NCI-H1092 treated with DMSO at 0.1 percent for 48 hours (cell line): ENCODE results near the gene FAM149A.

ENCODE experiments used
- DNase-seq: peaks from one replicate; lab custom pipeline; 2025; lab: John Stamatoyannopoulos, UW

The FAM149A gene

GRCh38 chr4:186105647-186106321 lies 1.3 kb downstream of the FAM149A start:
- DNase-seq: no peak

GRCh38 chr4:186107947-186108346 lies 3.4 kb downstream of the FAM149A start:
- no peak for DNase-seq

- DNase-seq: no peak
These were observed 3.9 kb downstream of the FAM149A start for GRCh38 chr4:186108391-186108790.

DNA sequence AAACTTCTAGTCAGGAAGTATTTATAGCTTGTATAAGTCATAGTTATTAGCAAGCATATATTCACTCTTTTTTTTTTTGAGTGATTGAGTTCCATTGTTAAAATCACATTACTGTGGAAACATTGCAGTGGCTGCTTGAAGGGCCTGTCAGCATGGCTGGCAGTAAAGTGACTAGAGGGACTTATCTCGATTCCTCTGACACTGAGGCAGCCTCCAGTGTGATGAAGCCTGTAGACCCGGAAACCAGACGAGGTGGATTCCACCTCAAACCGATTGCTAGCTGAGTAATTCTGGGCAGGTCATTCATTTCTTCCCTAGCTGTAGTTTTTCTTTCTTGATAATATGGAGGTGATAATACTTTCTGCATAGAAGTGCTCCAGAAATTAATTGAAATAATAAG lies 4.7 kb downstream of the FAM149A start:
- no peak for DNase-seq

DNA sequence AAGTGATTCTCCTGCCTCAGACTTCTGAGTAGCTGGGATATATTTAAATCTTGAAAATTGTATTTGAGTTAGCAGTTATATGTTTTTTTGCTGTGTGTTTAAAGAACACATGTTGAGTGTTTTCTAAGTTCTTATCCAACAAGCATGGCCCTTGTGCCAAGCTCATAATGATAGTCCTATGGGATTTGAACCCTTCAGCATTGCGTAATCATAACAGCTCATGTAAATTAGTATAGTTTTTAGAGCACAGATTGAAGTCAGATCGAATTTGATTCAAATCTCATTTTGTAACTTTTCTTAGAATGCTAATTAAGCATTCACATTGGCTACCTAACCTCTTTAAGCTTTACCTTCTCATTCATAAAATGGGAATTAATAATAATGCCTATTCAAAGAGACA lies 12.2 kb downstream of the FAM149A start:
- no peak for DNase-seq

DNA sequence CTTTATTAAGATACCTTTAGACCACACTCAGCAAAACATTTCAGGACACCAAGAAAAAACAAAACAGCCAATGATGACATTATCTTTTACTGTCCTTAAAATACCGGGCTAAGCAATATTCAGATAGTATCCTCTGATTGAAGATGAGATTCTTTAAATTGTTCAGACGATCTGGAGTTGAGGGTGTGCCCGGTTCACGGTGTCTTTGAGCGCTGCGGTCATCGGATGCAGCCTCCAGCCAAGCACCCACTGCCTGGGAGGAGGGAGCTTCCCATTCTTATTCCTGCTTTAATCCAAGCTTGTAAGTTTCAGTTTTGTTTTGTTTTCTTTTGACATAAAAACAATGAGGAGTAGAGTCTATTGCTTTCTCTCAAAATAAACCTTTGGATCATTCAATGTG lies 14.1 kb downstream of the FAM149A start:
- DNase-seq: no peak

GRCh38 chr4:186121057-186121456 lies 16.6 kb downstream of the FAM149A start:
- DNase-seq: no peak

- no peak for DNase-seq
These were observed 24.3 kb downstream of the FAM149A start for GRCh38 chr4:186128842-186129241.

DNA sequence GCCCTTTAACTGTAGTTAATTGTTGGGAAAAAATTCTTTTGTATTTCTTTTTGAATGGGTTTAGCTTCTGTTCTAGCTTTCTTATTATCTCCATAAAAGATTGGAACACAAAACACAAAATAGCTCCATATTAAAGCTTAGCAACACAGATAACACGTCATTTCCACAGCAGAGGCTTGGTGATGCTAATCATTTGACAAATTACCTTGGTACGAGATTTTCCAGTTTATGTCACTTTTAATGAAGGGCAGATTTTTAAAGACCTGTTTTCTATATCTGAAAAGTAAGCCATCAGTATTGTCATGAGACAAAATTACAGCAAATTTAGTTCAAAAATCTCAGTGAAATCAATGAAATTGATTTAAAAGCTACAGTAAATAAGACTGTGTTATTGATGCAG lies 27.4 kb downstream of the FAM149A start:
- no peak for DNase-seq

DNA sequence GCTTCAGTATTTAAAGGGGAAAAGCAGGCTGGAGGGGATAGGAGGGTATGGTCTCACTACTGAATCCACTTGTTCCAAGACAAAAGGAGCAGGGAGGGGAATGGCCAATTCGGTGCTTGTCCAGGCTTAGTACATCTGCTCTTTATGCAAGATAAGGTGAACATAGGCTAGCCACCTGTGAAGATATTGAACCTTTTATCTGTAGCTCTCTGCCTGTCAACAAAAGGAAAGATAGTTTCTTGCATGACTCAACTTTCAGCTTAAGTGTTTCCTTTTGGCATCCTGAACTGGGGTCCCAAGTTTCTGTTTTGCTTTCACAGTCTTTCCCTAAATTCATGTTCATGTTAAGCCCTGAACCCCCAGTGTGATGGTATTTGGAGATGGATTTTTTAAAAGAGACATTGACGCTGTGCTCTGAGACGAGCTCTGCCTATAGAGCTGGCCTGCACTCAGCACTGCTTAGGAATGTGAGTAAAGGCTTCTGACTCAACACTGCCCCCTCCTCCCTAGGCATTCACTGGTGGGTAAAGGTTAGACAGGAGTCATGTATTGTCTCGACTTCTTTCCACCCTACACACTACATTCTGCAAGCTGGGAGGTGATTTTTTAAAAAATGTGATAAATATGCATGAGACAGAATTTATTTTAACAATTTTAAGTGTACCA lies 28.2 kb downstream of the FAM149A start:
- DNase-seq: no peak

DNA sequence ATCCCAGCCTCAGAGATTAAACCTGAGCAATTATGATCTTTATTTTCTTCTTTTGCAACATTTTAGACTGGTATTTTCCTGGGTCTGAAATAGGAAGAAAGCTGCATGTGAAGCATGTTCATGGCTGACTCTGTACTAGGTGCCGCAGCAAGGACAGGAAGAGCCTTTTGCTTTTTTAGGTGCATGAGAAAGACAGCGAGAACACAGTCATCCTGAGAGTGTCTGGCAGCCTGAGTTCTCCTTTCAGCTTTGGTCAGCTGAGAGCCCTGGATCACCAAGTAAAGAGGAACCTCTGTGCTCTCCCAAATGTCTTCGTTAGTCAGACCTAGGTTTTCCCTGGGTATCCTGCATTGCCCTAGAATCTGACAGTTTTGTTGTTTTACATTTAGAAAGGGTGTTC lies 29.8 kb downstream of the FAM149A start:
- DNase-seq: no peak

DNA sequence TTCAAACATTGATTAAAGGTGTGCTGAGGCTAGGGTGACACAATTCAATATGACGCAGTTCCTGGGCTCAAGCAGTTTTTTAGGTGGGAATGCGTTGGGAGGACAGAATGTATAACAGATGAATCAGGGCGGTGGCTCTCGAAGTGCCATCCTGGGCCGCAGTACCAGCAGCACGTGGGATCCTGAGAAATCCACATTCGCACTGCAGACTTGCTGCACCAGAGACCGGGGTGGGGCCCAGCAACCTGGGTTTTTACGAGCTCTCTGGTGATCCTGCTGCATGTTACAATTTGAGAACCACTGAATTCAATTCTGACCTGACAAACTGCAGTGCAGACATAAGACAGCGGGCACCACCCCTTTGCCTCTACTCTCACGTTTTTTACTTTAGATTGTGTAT lies 30.4 kb downstream of the FAM149A start:
- no peak for DNase-seq

- DNase-seq: peak; percentile 40
These were observed 32.8 kb downstream of the FAM149A start for GRCh38 chr4:186137196-186137794.

DNA sequence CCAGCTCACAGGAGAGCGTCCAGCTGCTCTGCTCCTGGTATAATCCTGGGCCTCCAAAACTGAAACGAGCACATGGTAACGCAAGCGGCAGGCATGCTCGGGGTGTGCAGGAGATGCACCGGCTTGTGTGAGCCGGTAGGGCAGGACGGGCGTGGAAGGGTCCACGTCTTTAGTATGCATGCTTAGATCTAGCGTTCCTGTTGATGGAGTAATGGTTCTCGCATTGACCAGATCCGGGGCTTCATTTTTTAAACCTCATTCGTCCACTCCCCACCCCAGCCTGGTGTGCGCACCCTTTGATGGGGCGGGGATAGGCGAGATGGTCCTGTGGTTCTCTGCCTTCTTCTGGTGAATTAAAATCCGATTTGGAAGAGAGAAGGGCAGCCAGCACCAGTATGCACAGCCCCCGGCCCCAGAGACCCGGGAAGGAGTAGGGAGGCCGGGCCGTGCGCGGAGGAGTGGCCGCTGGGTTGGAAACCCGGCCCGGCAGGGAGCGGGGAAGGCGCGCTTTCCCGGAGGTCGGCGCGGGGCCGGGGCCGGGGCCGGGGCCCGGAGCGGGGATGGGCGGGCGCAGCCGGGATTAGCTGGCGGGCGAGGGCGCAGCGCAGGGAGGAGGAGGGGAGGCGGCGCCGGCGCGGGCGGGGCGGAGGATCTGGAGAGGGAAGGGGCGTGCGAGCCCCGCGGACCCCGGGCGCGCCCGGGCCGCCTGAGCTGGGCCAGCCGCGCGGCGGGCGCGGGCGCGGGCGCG lies 39.9 kb downstream of the FAM149A start:
- peak; percentile 58 for DNase-seq

GRCh38 chr4:186144946-186145569 lies 40.6 kb downstream of the FAM149A start:
- peak; percentile 58 for DNase-seq

DNA sequence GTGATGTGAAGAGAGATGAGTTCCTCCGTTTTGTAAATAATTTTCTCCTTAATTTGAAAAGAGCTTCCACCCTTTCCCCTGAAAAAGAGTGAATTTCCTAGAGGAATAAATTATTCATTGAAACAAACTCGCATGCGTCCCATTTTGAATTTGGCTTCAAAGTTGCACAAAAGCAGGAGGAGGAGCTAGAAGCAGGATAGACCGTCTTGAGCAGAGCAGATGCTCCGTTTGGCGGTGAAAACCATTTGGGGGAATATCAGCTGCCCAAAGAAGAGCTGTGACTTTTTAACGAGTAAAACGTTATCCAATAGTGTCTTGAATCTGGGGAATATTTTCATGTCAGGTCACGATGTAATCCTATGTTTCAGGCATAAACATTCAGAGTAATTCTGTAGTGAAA lies 42.0 kb downstream of the FAM149A start:
- DNase-seq: no peak

- no peak for DNase-seq
These were observed 44.0 kb downstream of the FAM149A start for GRCh38 chr4:186148336-186148975.

- no peak for DNase-seq
These were observed 45.4 kb downstream of the FAM149A start for GRCh38 chr4:186149872-186150271.

- no peak for DNase-seq
These were observed 46.4 kb downstream of the FAM149A start for GRCh38 chr4:186150926-186151325.

GRCh38 chr4:186151499-186151898 lies 47.0 kb downstream of the FAM149A start:
- no peak for DNase-seq

- no peak for DNase-seq
These were observed 53.7 kb downstream of the FAM149A start for GRCh38 chr4:186158021-186158813.
